ENCODE data around the gene STT3B.
A peak's percentile ranks its signal among the peaks of the same experiment; 100 is the strongest.

DNA sequence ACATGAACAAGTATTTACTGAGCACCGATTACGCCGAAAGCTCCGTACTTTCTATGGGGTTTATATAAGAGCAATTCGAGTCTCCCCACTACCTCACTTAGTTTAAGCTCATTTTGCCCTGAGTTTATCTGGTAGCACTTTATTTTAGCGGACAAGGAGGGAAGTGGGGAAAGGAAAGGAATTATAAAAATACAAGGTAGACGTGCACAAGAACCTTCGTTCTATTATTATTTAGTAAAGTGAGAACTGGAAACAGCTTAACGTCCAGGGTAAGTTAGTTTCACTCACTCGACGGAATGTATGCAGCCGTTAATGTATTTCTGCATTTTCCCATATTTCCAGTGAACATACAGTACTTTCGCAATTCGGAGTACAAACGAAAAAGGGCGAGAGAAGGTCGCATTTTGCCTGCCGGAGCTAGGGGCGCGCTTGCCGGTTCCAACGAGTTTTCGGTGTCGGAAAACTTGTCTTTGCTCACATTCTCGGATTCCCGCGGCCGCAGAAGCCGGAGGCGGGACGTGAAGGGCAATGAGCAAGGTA, 1.2 kb upstream of the STT3B start:
- TF ChIP-seq POLR2A (IDR thresholded peaks at IDR 0.05): no peak
- TF ChIP-seq, protein P1, sequence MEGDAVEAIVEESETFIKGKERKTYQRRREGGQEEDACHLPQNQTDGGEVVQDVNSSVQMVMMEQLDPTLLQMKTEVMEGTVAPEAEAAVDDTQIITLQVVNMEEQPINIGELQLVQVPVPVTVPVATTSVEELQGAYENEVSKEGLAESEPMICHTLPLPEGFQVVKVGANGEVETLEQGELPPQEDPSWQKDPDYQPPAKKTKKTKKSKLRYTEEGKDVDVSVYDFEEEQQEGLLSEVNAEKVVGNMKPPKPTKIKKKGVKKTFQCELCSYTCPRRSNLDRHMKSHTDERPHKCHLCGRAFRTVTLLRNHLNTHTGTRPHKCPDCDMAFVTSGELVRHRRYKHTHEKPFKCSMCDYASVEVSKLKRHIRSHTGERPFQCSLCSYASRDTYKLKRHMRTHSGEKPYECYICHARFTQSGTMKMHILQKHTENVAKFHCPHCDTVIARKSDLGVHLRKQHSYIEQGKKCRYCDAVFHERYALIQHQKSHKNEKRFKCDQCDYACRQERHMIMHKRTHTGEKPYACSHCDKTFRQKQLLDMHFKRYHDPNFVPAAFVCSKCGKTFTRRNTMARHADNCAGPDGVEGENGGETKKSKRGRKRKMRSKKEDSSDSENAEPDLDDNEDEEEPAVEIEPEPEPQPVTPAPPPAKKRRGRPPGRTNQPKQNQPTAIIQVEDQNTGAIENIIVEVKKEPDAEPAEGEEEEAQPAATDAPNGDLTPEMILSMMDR (IDR thresholded peaks at IDR 0.05): peak in 1 of 5 experiments; percentile 31
